A172 (cell line): ENCODE results near the gene SH3D21. TPM values are rescaled to one million over a fixed set of nuclear protein-coding genes. Genes with fewer than 3 reads are reported as not detected.

Source experiments
- DNase-seq: peaks from one replicate; pipeline ENCODE4 v3.0.0-alpha.2; 2015; ENCODE audit warnings: low spot score
- total RNA-seq: library from RNA; depleted of rRNA; stranded (reverse); fragments of >200 nt; shearing (Covaris generic); gene quantifications from 2 replicates; pipeline ENCODE4 v1.2.3, GENCODE V29; 2014

The SH3D21 gene
- total RNA-seq, 1 experiment from 2014 or later, result not detected

DNA sequence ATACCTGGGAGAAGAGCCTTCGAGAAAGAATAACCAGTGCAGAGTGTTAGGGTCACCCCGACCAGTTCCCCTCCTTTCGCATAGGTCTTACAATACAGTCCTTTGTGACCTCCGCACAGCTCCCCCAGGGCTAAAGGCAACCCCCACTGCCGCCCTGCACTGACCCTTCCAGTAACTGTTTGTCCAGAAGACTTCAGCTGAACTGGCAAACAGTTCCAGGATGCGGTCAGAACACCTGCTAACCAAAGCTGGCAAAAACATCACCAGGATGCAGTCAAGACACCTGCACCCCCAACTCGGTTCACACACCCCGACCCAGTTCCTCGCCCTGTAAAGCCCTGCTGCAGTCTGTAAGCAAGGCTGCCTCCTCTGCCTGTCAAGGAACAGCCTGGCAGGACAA lies 23.6 kb downstream of the SH3D21 start:
- no peak for DNase-seq

DNA sequence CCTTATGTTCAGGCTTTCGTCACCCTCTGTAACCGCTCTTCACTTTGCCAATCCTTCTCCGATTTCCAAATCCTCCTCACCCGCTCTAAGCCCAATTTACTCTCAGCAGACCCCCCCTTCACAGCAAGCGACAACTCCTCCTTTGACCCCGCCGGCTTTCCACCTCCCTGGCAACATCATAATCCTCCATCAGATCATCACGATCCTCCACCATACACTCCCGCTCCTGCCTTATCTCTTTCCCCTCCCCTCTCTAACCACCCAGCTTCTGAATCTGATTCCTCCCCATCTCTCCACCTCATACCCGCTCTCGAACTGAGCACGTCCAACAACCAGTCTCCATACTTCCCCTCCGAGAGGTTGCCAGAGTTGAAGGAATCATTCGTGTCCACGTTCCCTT lies 24.8 kb downstream of the SH3D21 start:
- no peak for DNase-seq

- DNase-seq, result no peak
These were observed 31.7 kb downstream of the SH3D21 start for GRCh38 chr1:36337830-36338229.

DNA sequence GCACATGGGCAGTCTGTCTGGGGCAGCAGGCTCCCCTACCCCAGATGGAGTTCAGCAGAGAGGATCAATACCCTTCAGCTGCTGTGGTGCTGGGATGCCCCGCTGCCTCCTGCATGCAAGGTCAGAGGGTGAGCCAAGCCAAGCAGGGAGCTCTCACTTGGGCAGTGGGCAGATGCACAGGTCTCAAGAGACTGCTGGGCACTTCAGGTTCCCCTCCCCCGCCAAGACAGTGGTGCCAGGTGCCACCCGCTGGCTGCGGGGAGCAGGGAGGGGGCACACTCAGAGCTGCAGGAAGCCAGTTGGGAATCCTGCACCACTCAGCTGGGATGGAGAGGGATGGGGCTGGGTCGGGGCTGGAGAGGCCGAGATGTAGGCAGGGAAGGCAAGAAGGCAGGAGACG lies 33.0 kb downstream of the SH3D21 start:
- DNase-seq, result no peak

DNA sequence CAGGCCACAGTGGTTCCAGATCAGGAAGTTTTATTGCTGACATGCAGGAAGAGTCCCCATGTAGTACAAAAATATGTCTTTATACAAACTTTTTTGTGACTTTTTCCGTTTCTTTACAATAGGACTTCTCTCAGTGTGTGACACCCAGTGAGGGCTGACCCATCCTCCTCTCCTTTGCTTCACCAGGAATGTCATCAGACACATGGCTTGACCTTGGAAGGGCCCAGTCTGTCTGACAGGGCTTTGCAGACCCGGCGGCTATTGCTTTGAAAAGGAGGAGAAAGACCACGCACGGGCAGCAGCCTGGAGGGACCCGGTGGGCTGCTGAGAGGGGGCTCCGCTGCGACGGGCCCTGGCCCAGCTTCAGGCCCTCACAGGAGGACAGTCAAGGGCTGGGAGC lies 33.4 kb downstream of the SH3D21 start:
- no peak for DNase-seq

- no peak for DNase-seq
These were observed 35.6 kb downstream of the SH3D21 start for GRCh38 chr1:36341626-36342320.

- DNase-seq, result peak; percentile 78
These were observed 36.4 kb downstream of the SH3D21 start for GRCh38 chr1:36342426-36343185.

DNA sequence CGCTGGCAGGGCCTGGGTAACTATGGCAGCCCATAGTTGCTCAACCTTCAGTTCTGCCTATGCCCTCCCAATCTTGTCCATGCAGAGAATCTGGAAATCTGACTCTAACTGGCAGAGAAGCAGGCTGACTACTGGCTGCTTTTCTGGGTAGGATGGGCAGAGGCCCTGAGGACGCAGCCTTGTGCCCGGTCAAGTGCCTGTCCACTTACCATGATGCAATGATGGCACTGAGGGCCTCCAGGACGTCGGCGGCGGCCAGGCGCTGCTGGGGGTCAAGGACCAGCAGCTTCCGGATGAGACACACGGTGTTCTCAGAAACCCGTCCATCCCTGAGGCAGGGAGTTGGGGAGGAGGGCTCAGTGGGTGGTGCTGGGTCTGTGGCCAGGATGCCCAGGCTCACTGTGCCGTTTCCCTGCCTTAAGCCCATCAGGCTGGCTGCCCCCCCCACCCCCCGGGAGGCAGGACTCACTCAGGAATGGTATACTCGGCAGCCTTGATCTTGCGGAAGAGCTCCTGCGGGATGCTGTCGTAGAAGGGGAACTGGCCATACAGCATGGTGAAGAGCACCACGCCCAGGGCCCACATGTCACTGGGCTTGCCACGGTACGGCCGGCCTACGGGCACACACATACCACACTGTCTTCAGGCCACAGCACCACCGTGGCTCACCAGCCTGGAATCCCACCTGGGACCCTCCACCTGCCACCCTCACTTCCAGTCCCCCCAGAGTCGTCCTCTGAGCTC lies 37.7 kb downstream of the SH3D21 start:
- DNase-seq, result no peak

- no peak for DNase-seq
These were observed 38.2 kb downstream of the SH3D21 start for GRCh38 chr1:36344395-36344680.

GRCh38 chr1:36345353-36345752 lies 39.2 kb downstream of the SH3D21 start:
- DNase-seq, result no peak

- no peak for DNase-seq
These were observed 40.7 kb downstream of the SH3D21 start for GRCh38 chr1:36346741-36347370.

- peak; percentile 68 for DNase-seq
These were observed 43.1 kb downstream of the SH3D21 start for GRCh38 chr1:36349241-36349671.

DNA sequence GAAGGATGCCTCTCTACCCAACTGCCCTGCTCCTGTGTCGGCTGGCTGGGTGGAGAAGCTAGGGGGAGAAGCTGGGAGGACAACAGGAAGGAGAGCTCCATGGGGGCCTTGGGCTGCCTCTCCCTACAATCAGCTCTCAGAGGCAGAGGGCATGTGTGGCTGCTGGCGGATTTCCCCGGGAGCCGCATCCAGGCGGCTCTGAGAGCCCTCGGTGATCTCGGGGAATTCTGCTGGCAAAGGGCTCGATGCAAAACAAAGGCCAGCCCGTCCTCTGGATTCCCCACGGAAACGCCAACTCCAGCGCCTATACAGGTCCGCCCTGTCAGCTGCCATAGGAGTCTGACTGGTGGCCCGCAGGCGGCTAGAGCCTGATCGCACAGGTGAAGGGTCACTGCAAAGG lies 43.7 kb downstream of the SH3D21 start:
- DNase-seq, result peak; percentile 30

DNA sequence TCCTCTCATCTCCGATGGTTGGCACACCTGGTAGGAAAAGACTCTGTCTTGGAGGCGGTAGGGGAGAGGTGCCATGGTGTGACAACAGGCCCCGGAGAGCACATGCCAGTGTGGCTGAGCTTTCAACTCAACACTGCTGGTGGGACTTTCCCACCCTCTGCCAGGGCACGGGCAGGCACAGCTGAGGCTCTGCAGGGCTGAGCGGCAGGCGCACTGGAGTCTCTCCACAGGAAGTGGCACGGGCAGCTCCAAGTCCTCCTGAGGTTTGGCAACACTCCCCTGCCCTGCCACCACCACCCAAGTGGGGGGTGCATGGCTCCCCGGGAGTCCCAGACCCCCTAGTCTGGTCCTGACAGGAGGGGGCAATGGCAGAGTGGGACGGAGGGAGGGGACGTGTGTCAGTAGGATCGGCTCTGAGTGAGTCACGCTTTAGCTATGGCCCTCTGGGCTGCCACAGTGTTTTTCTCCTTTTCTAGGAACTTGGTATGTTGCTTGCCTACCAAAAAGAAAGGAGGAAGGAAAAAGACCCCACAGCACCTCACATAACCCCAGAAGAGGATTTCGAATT lies 44.6 kb downstream of the SH3D21 start:
- DNase-seq, result peak; percentile 92

DNA sequence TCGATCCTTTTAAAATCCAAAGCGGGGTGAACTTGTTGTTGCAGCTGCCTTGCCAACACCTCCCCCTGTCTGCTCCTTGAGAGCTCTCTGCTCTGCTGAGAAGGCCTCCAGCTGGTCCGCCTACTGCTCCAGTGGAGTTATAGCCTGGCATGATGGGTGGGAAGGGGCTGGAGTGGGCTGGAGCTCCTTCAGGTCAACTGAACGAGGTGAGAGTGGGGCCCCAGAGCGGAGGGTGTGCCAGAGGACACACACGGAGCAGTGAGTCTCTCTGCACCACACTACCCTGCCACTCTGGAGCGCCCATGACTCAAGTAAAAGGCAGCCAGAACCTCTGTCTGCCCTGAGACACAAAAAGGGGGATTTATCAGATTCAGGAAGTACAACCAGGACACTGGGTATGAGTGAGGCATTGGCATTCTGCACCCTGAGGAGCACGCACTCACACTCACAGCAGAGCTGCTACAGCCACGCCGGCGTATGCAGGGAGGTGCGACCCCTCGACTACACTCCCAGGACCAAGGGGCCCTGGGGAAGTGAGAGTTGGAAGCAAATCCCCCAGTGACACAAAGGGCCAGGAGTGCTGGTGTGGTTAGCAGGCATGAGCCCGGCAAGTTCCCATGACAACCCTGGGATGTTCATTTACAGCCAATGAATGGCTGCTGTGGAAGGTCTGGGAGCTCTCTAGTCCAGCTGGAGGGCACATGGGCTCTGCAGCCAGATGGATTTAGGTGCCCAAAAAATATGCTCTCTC lies 45.2 kb downstream of the SH3D21 start:
- DNase-seq, result peak; percentile 91

GRCh38 chr1:36352125-36352909 lies 46.1 kb downstream of the SH3D21 start:
- DNase-seq, result peak; percentile 73

GRCh38 chr1:36352910-36353878 lies 47.0 kb downstream of the SH3D21 start:
- DNase-seq, result peak; percentile 72

- DNase-seq, result no peak
These were observed 48.3 kb downstream of the SH3D21 start for GRCh38 chr1:36354486-36354885.

DNA sequence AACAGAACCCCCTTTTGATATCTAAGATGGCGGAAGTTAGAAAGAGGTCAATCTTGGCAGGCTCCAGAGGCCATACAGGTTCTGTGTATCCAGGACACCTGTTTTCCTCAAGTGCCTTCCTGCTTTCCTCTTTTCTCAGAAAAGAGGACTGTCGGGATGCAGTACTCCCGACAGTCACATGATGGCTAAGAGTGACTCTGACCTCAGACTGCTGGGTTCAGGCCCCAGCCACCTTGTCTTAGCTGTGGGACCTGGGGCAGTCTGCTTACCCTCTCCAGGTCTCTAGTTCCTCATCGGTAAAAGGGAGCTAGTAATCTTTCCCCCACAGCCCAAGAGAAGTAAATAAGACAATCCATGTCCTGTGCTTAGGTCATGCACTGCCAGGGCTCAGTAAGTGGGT lies 49.6 kb downstream of the SH3D21 start:
- no peak for DNase-seq
